ENCODE results near the gene MNX1. TPM values are rescaled to one million over a fixed set of nuclear protein-coding genes. Genes with fewer than 3 reads are reported as not detected.

Gene MNX1
- total RNA-seq, 1 donor from 2014 or later: not detected

DNA sequence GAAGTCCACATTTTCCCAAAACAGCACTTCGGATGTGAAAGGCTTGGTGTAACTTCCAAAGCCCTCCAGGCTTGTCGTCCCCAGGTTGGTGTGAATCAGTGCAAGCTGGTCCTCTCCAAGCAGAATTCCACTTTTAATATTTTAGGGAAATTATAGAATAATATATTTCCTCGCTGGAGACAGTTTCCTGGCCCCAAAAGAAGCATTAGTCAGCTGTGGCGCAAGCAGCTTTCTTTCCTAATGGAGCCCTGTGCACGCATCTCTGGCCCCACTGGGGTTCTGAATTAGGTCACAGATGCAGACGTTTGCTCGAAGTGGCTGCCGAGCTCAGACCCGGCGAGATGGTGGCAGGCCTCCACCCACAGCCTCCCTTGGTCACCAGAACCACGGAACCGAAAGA, 33.3 kb upstream of the MNX1 start:
- H3K27me3 Mint-ChIP-seq (ENCODE audit: insufficient read depth): peaks cover 1% of the 10 kb centered on the region
- DNase-seq (ENCODE audit: low spot score): no peak
- H3K4me1 Mint-ChIP-seq (ENCODE audit: low read depth): no peaks in the 10 kb centered on the region
- H3K9me3 Mint-ChIP-seq: no peaks in the 10 kb centered on the region
- intact Hi-C loops (cut with micrococcal nuclease): no loop called here
- H3K4me3 Mint-ChIP-seq: no peak overlapping the region
- no peak overlapping the region for H3K27ac Mint-ChIP-seq
- H3K36me3 Mint-ChIP-seq (ENCODE audit: low read depth): no peaks in the 10 kb centered on the region

- Mint-ChIP-seq H3K27ac (no peak overlapping the region), H3K9me3 (no peaks in the 10 kb centered on the region)
Measured at GRCh38 chr7:157041514-157042277, 31.2 kb upstream of the MNX1 start.

DNA sequence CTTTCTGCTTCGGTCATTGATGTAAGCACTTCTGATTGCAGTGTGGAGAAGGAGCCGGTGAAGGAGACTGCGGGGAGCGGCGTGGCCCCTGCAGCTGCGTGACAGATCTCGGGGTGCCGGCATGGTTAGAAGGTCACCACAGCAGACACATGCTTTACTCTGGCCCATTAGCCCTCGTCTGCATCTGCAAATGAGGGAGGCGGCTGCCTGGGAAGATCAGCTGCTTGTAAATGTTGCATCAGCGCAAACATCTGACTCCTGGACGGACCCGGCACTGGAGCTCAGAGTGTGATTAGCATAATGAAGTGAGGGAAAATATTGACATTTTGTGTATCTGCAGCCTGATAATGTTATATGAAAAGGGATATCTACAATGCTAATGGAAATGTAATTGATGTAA, 30.5 kb upstream of the MNX1 start:
- no peak overlapping the region for H3K4me3 Mint-ChIP-seq
- intact Hi-C loops (cut with micrococcal nuclease): no loop called here
- no peak overlapping the region for H3K27ac Mint-ChIP-seq
- peaks cover 5% of the 10 kb centered on the region for H3K27me3 Mint-ChIP-seq (ENCODE audit: insufficient read depth)
- H3K36me3 Mint-ChIP-seq (ENCODE audit: low read depth): no peaks in the 10 kb centered on the region
- H3K9me3 Mint-ChIP-seq: peaks cover 5% of the 10 kb centered on the region
- no peak for DNase-seq (ENCODE audit: low spot score)
- H3K4me1 Mint-ChIP-seq (ENCODE audit: low read depth): no peaks in the 10 kb centered on the region

More at GRCh38 chr7:157041514-157042277, 31.2 kb upstream of the MNX1 start:
- Mint-ChIP-seq H3K36me3 (ENCODE audit: low read depth) (no peaks in the 10 kb centered on the region), H3K27me3 (ENCODE audit: insufficient read depth) (peaks cover 1% of the 10 kb centered on the region), H3K4me1 (ENCODE audit: low read depth) (no peaks in the 10 kb centered on the region), H3K4me3 (no peak overlapping the region)
- no peak for DNase-seq (ENCODE audit: low spot score)
- intact Hi-C loops (cut with micrococcal nuclease): no loop called here

- DNase-seq (ENCODE audit: low spot score): no peak
- intact Hi-C loops (cut with micrococcal nuclease): no loop called here
- Mint-ChIP-seq H3K9me3 (peaks cover 8% of the 10 kb centered on the region), H3K27me3 (ENCODE audit: insufficient read depth) (peaks cover 8% of the 10 kb centered on the region), H3K4me1 (ENCODE audit: low read depth) (no peaks in the 10 kb centered on the region), H3K36me3 (ENCODE audit: low read depth) (no peaks in the 10 kb centered on the region), H3K4me3 (no peak overlapping the region), H3K27ac (no peak overlapping the region)
Measured at GRCh38 chr7:157037635-157038034, 27.2 kb upstream of the MNX1 start.

GRCh38 chr7:157037028-157037427, 26.6 kb upstream of the MNX1 start:
- intact Hi-C loops (cut with micrococcal nuclease): no loop called here
- DNase-seq (ENCODE audit: low spot score): no peak
- Mint-ChIP-seq H3K36me3 (ENCODE audit: low read depth) (no peaks in the 10 kb centered on the region), H3K9me3 (peaks cover 8% of the 10 kb centered on the region), H3K27me3 (ENCODE audit: insufficient read depth) (peaks cover 7% of the 10 kb centered on the region), H3K4me3 (no peak overlapping the region), H3K4me1 (ENCODE audit: low read depth) (no peaks in the 10 kb centered on the region), H3K27ac (no peak overlapping the region)

DNA sequence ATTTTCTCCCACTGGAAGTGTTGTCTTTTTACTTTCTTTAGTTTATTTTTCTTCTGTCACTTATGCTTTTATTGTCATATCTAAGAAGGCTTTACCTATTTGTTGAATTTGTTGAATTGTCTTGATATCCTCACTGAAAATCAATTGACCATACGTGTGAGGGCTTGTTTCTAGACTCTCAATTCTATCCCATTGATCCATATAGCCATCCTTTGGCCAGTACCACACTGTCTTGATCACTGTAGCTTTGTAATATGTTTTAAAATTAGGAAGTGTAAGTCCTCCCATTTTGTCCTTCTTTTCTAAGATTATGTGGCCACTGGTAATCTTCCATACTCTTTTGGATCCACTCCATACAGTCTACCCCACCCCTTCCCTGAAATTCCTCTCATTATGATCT, 25.5 kb upstream of the MNX1 start:
- intact Hi-C loops (cut with micrococcal nuclease): no loop called here
- Mint-ChIP-seq H3K4me3 (no peak overlapping the region), H3K36me3 (ENCODE audit: low read depth) (no peaks in the 10 kb centered on the region), H3K27me3 (ENCODE audit: insufficient read depth) (peaks cover 12% of the 10 kb centered on the region), H3K4me1 (ENCODE audit: low read depth) (no peaks in the 10 kb centered on the region), H3K9me3 (peaks cover 8% of the 10 kb centered on the region), H3K27ac (no peak overlapping the region)
- DNase-seq (ENCODE audit: low spot score): no peak

DNA sequence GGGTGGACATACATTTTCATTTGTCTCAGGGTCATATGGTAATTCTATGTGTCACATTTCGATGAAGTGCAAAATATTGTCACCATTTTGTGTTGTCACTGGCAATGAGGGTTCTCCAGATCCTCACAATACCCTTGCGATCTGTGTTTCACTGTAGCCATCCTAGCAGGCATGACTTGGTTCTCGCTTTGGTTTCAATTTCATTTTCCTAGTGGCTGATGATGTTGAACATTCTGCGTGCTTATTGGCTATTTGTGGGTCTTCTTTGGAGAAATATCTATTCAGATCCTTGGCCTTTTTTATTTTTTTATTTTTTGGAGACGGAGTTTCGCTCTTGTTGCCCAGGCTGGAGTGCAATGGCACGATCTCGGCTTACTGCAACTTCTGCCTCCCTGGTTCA, 24.8 kb upstream of the MNX1 start:
- Mint-ChIP-seq H3K27me3 (ENCODE audit: insufficient read depth) (peaks cover 12% of the 10 kb centered on the region), H3K4me3 (no peak overlapping the region), H3K4me1 (ENCODE audit: low read depth) (no peaks in the 10 kb centered on the region), H3K9me3 (peaks cover 8% of the 10 kb centered on the region), H3K36me3 (ENCODE audit: low read depth) (no peaks in the 10 kb centered on the region), H3K27ac (no peak overlapping the region)
- DNase-seq (ENCODE audit: low spot score): no peak
- intact Hi-C loops (cut with micrococcal nuclease): no loop called here

- intact Hi-C loops (cut with micrococcal nuclease): no loop called here
- Mint-ChIP-seq H3K9me3 (peaks cover 8% of the 10 kb centered on the region), H3K4me1 (ENCODE audit: low read depth) (no peaks in the 10 kb centered on the region), H3K27me3 (ENCODE audit: insufficient read depth) (peaks cover 18% of the 10 kb centered on the region), H3K4me3 (no peak overlapping the region), H3K27ac (no peak overlapping the region), H3K36me3 (ENCODE audit: low read depth) (no peaks in the 10 kb centered on the region)
- DNase-seq (ENCODE audit: low spot score): no peak
Measured at GRCh38 chr7:157033483-157034473, 23.3 kb upstream of the MNX1 start.

DNA sequence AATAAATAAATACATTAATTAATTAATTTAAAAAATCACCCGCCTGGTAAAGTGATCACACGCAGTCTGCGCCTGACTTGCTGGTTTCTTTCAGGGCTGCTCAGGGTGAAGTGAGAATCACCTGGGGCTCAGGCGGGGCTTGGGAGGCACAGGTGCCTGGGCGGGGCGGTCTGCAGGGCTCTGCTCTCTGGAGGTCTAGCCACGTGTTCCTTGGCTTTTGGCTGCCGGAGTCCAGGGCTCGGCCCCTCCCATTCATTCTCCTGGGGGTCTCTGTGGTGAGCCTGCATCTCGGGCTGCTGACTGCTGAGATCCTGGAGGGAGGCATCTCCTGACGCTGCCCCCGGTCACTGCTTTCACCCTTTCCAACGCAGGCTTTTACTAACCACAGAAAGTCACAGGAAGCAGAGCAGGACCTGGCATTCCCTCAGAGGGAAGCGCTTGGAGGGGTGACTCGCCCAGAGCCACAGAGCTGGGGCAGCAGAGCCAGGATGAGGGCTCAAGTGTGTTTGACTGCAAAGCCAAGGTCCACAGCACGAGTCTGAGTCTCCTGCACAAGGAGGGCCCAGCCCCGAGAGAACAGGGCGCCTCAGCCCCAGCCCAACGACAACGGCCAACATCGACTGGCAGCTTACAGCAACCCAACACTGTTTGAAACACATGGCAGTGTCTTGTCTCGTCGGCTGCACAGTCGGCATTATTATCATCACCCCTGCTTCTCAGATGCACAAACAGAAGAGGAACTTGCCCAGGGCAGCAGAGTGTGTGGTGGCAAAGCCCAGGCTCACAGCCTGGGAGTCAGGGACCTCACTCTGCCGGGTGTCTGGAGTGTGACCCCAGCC, 22.4 kb upstream of the MNX1 start:
- no peaks in the 10 kb centered on the region for H3K36me3 Mint-ChIP-seq (ENCODE audit: low read depth)

GRCh38 chr7:157032128-157032527, 21.7 kb upstream of the MNX1 start:
- Mint-ChIP-seq H3K4me1 (ENCODE audit: low read depth) (no peaks in the 10 kb centered on the region), H3K27ac (no peak overlapping the region), H3K4me3 (no peak overlapping the region), H3K36me3 (ENCODE audit: low read depth) (no peaks in the 10 kb centered on the region), H3K27me3 (ENCODE audit: insufficient read depth) (peaks cover 29% of the 10 kb centered on the region), H3K9me3 (peaks cover 8% of the 10 kb centered on the region)
- intact Hi-C loops (cut with micrococcal nuclease): no loop called here
- no peak for DNase-seq (ENCODE audit: low spot score)

More for the DNA sequence above, 22.4 kb upstream of the MNX1 start:
- no peak overlapping the region for H3K27ac Mint-ChIP-seq
- H3K27me3 Mint-ChIP-seq (ENCODE audit: insufficient read depth): peaks cover 26% of the 10 kb centered on the region
- no peak overlapping the region for H3K4me3 Mint-ChIP-seq
- no peaks in the 10 kb centered on the region for H3K4me1 Mint-ChIP-seq (ENCODE audit: low read depth)
- H3K9me3 Mint-ChIP-seq: peaks cover 8% of the 10 kb centered on the region
- DNase-seq (ENCODE audit: low spot score): no peak
- intact Hi-C loops (cut with micrococcal nuclease): no loop called here

DNA sequence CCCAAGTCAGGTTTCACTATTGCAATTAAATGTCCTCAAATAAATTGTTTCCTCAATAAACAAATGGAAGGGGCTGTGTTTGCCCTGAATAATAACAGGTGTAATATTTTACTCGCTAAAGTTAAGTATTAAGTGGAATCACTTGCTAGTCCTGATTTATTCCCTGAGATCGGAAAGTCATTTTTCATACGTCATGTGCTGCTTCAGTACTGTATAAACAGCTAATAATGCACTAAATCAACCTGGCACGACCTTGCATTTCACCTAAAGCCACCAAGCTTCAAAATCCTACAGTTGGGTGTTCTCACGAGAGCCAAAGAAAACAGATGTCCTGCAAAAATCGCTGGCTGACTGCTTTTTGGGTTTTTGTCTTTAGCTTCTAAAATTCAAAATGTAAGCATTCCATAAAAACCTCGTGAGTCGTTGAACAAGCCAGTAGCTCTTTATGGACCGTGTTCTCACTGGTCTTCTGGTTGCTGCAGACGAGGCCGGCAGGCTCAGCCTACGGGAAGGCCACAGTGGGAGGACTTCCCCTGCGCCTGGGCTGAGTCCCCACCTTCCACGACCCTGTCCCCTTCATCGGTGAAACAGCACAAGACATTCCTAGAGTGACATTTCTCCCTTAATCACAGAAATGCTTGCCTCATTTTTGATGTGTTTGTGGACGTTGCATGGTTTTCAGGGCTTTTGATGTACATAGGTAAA, 17.9 kb upstream of the MNX1 start:
- Mint-ChIP-seq H3K27me3 (ENCODE audit: insufficient read depth) (peaks cover 52% of the 10 kb centered on the region), H3K4me1 (ENCODE audit: low read depth) (no peaks in the 10 kb centered on the region), H3K27ac (no peak overlapping the region), H3K9me3 (no peaks in the 10 kb centered on the region), H3K36me3 (ENCODE audit: low read depth) (no peaks in the 10 kb centered on the region), H3K4me3 (no peak overlapping the region)
- DNase-seq (ENCODE audit: low spot score): no peak
- intact Hi-C loops (cut with micrococcal nuclease): no loop called here

- H3K9me3 Mint-ChIP-seq: no peaks in the 10 kb centered on the region
- no peaks in the 10 kb centered on the region for H3K36me3 Mint-ChIP-seq (ENCODE audit: low read depth)
- peaks cover 58% of the 10 kb centered on the region for H3K27me3 Mint-ChIP-seq (ENCODE audit: insufficient read depth)
- no peak for DNase-seq (ENCODE audit: low spot score)
- no peak overlapping the region for H3K27ac Mint-ChIP-seq
- no peak overlapping the region for H3K4me3 Mint-ChIP-seq
- intact Hi-C loops (cut with micrococcal nuclease): no loop called here
- H3K4me1 Mint-ChIP-seq (ENCODE audit: low read depth): no peaks in the 10 kb centered on the region
Measured at GRCh38 chr7:157027568-157028198, 17.2 kb upstream of the MNX1 start.

Data from activated T-helper 1 cell treated with anti-CD3 and anti-CD28 coated beads, Interleukin-12 subunit alpha, Interleukin-12 subunit beta, Interleukin-2, Interleukin-4 antibody, amounts not matched to agents 30 ng/mL and 10 ng/mL and 1 ng/mL, durations not matched to agents 14 hours and 24 hours and 36 hours (primary cell).